Heart left ventricle (tissue), 16 donors: ENCODE data around the gene ZFAND3. TPM values are rescaled to one million over a fixed set of nuclear protein-coding genes. Genes with fewer than 3 reads are reported as not detected.

Experiments
- ATAC-seq, 4 donors: fragments of 200-7000 bp; cut with Tn5 transposase; one replicate each; pipeline ENCODE4 v1.9.1; 2020 to 2022; ENCODE audit warnings: moderate library complexity in 4 of 4, mild to moderate bottlenecking in 3 of 4, moderate number of reproducible peaks in 1 of 4
- DNase-seq, 5 donors: peaks; one replicate each; pipeline ENCODE4 v3.0.0-alpha.2; 2020
- H3K27ac ChIP-seq, 12 donors: fragments of 200-600 bp; sonication (generic) in 4 of 12; one replicate each; pipeline versions ENCODE4 v1.5.0 to v1.8.0; 2016 to 2022; ENCODE audit warnings: mild to moderate bottlenecking in 2 of 12
- H3K27me3 ChIP-seq, 9 donors: fragments of 200-600 bp; sonication (generic) in 2 of 9; one replicate each; pipeline versions ENCODE4 v1.5.1 to v1.8.0; 2016 to 2022; ENCODE audit warnings: mild to moderate bottlenecking in 3 of 9
- H3K36me3 ChIP-seq, 9 donors: fragments of 200-600 bp; sonication (generic) in 2 of 9; one replicate each; pipeline versions ENCODE4 v1.5.0 to v1.8.0; 2018 to 2022; ENCODE audit warnings: mild to moderate bottlenecking in 2 of 9
- H3K4me1 ChIP-seq, 12 donors: fragments of 200-600 bp; sonication (generic) in 4 of 12; one replicate each; pipeline versions ENCODE4 v1.5.0 to v1.8.0; 2016 to 2022; ENCODE audit warnings: mild to moderate bottlenecking in 3 of 12
- H3K4me3 ChIP-seq, 12 donors: fragments of 200-600 bp; sonication (generic) in 4 of 12; one replicate each; pipeline versions ENCODE4 v1.5.0 to v1.8.0; 2017 to 2022; ENCODE audit warnings: mild to moderate bottlenecking in 9 of 12, moderate library complexity in 4 of 12
- H3K9me3 ChIP-seq, 12 donors: fragments of 200-600 bp; sonication (generic) in 4 of 12; one replicate each; pipeline versions ENCODE4 v1.5.0 to v1.8.0; 2016 to 2022; ENCODE audit warnings: mild to moderate bottlenecking in 1 of 12
- CTCF ChIP-seq, 12 donors: fragments of 200-600 bp; sonication (generic) in 4 of 12; IDR thresholded peaks; one replicate each; pipeline versions ENCODE4 v1.5.0 to v1.8.0; 2018 to 2022; ENCODE audit warnings: antibody characterized with exemption in 12 of 12, mild to moderate bottlenecking in 5 of 12
- POLR2A ChIP-seq, 2 donors: fragments of 450-650 bp; IDR thresholded peaks; one replicate each; pipeline ENCODE4 v1.6.1; 2017; ENCODE audit warnings: antibody characterized with exemption in 2 of 2, mild to moderate bottlenecking in 2 of 2, moderate library complexity in 2 of 2
- WGBS, 4 donors: extraction: QIAGEN DNeasy Blood & Tissue Kit in 2 of 4; methylation state at CpG; one replicate each; pipeline versions ENCODE4 v1.1.5 to v1.1.7; 2013 to 2018; 5-methylcytosine and 5-hydroxymethylcytosine counted together
- intact Hi-C, 10 donors: fragments of 100-400 bp; cut with DNase I; formaldehyde crosslinking; loops; one replicate each; pipeline versions ENCODE4 v1.11.1 to v1.14.2; 2022
- polyA plus RNA-seq, 2 donors: library from polyadenylated mRNA; stranded (reverse); fragments of 200-250 nt; gene quantifications; one replicate each; pipeline ENCODE4 v1.2.3, GENCODE V29; 2013
- total RNA-seq, 9 donors: library from RNA; depleted of rRNA in 2 of 9; stranded (reverse); fragments of >200 nt in 2 of 9; fragmentation: NEBNext Ultra II Directional in 3 of 9; extraction: Animal tissue kit (Norgen Biotek cat#: 25700) in 3 of 9; gene quantifications; one replicate each; pipeline versions ENCODE4 v1.1.0 to v1.2.4, GENCODE V29; 2016 to 2023
- donor health status: ischemic (EF 13 %, LVEDD 7.1; RV severe dilation, severe dysfunction).
- donor health status: healthy with polysubstance abuse.
- donor health status: DM: no; HTN: yes; CAD: no.
- donor health status: DM: no; HTN: no; CAD: no.
- donor health status: ischemic (EF 25% LVEDD 6.9; RV normal size, moderate dysfunction).
- donor health status: ischemic (EF 25% LVEDD 5.7; RV mildly dilated, moderate dysfunction).
- donor health status: healthy.
- donor health status: DM: yes; HTN: yes; CAD: no.
- donor health status: ischemic (EF 35%, LVEDD 5.7; RV mildly dilated, moderate dysfunction).
- donor health status: nonischemic (EF 11% LVEDD 7.7; RV severe dilation, severe dysfunction).
- donor health status: DM: yes; HTN: yes; CAD: no.
- donor health status: PGD.
- donor health status: ischemic (EF 29% LVEDD 5.4; RV normal size, mild dysfunction).
- donor health status: nonischemic (EF 23%, LVEDD 6.1; RV moderate dilation, normal function).

The ZFAND3 gene
- total and polyA plus RNA-seq, 11 donors: 29.1 to 114 (median 88.2) TPM

DNA sequence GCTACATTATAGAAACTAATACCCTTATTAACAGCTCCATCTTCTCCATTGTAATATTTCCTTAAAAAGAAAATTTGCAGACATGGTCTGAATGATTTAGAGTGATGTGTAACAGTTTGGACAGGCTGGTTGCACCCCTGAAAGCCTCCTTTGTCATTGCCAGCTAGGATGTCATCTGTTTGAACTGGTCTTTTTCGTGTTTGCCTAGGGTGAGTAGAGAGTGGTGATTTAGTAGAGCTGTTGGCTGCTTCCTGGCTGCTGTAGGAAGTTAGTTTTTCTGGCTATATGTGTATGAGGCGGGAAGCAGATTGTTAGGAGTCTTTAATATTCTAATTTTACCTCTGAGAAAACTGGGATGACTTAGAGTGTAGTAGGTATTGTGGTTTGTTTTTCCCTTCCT, 101.1 kb downstream of the ZFAND3 start:
- Histone ChIP-seq H3K4me1 (peaks cover 0 to 18% (median 11%) of the 10 kb centered on the region in 12 donors), H3K4me3 (no peak overlapping the region), H3K9me3 (no peaks in the 10 kb centered on the region), H3K36me3 (peaks cover 0 to 12% (median 5%) of the 10 kb centered on the region in 9 donors), H3K27ac (no peak overlapping the region), H3K27me3 (no peaks in the 10 kb centered on the region)
- ATAC-seq (no peak), DNase-seq (no peak)
- WGBS, 4 donors: 48 to 59% (median 55%) methylated on average over 2 of the region's 2 CpGs
- intact Hi-C loops: no loop called here
- TF ChIP-seq CTCF (IDR thresholded peaks at IDR 0.05) (no peak), POLR2A (IDR thresholded peaks at IDR 0.05) (no peak)

- WGBS, 4 donors: 83 to 96% (median 93%) methylated on average over 1 of the region's 1 CpG
- ATAC-seq (no peak), DNase-seq (no peak)
- Histone ChIP-seq H3K4me3 (no peak overlapping the region), H3K4me1 (peaks cover 0 to 25% (median 11%) of the 10 kb centered on the region in 12 donors), H3K27ac (no peak overlapping the region), H3K27me3 (no peaks in the 10 kb centered on the region), H3K36me3 (no peaks in the 10 kb centered on the region), H3K9me3 (no peaks in the 10 kb centered on the region)
- intact Hi-C loops: no loop called here
- TF ChIP-seq CTCF (IDR thresholded peaks at IDR 0.05) (no peak), POLR2A (IDR thresholded peaks at IDR 0.05) (no peak)
Measured at GRCh38 chr6:37922563-37922962, 103.0 kb downstream of the ZFAND3 start.

DNA sequence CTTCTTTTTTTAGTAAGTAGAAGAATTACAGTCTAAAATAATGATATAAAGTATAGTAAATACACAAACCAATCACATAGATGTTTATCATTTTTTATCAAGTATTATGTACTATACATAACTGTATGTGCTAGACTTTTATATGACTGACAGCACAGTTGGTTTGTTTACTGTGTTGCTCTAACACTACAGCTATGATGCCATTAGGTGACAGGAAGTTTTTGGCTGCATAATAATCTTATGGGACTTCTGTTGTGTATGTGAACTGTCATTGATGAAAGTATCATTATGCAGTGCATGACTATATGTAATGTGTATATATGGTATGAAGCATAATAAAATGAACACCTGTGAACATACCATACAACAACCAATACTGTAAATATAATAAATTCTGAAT, 104.0 kb downstream of the ZFAND3 start:
- H3K27ac ChIP-seq: no peak overlapping the region
- peaks cover 0 to 35% (median 15%) of the 10 kb centered on the region in 12 donors for H3K4me1 ChIP-seq
- H3K9me3 ChIP-seq: no peaks in the 10 kb centered on the region
- no peaks in the 10 kb centered on the region for H3K36me3 ChIP-seq
- H3K4me3 ChIP-seq: no peak overlapping the region
- intact Hi-C loops: no loop called here
- DNase-seq (no peak), ATAC-seq (no peak)
- no peaks in the 10 kb centered on the region for H3K27me3 ChIP-seq
- TF ChIP-seq CTCF (IDR thresholded peaks at IDR 0.05) (no peak), POLR2A (IDR thresholded peaks at IDR 0.05) (no peak)

DNA sequence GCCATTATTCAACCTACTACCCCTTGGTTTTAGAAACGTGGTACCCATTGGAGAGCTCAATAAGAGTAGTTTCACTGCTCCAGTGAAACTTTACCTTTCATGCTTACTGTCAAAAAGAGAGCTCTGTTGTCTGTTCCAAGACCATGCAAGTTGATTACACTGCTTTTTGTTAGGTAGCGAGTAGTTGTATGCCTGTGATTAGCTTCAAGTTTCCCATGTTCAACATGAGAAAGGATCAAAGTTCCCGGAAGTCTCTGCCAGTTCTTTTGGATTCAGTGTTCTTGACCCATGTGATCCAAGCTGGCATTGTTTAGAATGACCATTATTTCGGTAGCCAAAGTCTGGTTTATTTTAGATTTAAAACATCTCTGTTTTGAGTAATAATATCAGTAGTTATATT, 107.1 kb downstream of the ZFAND3 start:
- H3K27ac ChIP-seq: no peak overlapping the region
- 79 to 88% (median 87%) methylated on average over 4 of the region's 4 CpGs for whole genome bisulfite sequencing, 4 donors
- no peak for TF ChIP-seq POLR2A (IDR thresholded peaks at IDR 0.05)
- no peak for TF ChIP-seq CTCF (IDR thresholded peaks at IDR 0.05)
- no peaks in the 10 kb centered on the region for H3K36me3 ChIP-seq
- intact Hi-C loops: no loop called here
- ATAC-seq (no peak), DNase-seq (no peak)
- H3K27me3 ChIP-seq: no peaks in the 10 kb centered on the region
- H3K9me3 ChIP-seq: no peaks in the 10 kb centered on the region
- peaks cover 0 to 38% (median 9%) of the 10 kb centered on the region in 12 donors for H3K4me1 ChIP-seq
- no peak overlapping the region for H3K4me3 ChIP-seq
